GM12872 (cell line): ENCODE results near the gene NABP1.

Experiments used
- TF ChIP-seq, protein P1 (sequence below): IDR thresholded peaks from 3 replicates; pipeline ENCODE4 v1.5.1; 2011; ENCODE audit warnings: low read depth, mild to moderate bottlenecking, low read length, moderate library complexity; ENCODE audit not compliant: insufficient read depth

Gene NABP1

DNA sequence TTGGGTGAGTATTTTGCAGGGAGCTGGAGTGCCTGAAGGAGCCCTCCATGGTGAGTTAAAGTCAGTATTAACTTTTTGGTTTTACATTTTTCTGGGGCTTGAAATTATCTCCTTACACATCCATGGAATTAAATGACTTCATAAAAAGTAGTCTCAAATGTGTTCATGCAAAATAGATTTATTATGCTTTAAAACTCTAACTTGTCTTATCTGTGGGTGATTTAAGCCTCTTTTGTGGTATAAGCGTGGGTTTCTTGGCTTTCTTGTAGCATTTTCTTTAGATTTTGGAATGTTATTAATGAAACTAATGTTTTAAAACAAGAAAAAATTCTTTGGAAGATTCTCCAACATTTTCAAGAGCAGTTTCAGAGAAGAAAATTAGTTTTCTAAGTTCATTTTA is 27.8 kb downstream of the NABP1 start:
- TF ChIP-seq, protein P1, sequence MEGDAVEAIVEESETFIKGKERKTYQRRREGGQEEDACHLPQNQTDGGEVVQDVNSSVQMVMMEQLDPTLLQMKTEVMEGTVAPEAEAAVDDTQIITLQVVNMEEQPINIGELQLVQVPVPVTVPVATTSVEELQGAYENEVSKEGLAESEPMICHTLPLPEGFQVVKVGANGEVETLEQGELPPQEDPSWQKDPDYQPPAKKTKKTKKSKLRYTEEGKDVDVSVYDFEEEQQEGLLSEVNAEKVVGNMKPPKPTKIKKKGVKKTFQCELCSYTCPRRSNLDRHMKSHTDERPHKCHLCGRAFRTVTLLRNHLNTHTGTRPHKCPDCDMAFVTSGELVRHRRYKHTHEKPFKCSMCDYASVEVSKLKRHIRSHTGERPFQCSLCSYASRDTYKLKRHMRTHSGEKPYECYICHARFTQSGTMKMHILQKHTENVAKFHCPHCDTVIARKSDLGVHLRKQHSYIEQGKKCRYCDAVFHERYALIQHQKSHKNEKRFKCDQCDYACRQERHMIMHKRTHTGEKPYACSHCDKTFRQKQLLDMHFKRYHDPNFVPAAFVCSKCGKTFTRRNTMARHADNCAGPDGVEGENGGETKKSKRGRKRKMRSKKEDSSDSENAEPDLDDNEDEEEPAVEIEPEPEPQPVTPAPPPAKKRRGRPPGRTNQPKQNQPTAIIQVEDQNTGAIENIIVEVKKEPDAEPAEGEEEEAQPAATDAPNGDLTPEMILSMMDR = no peak

DNA sequence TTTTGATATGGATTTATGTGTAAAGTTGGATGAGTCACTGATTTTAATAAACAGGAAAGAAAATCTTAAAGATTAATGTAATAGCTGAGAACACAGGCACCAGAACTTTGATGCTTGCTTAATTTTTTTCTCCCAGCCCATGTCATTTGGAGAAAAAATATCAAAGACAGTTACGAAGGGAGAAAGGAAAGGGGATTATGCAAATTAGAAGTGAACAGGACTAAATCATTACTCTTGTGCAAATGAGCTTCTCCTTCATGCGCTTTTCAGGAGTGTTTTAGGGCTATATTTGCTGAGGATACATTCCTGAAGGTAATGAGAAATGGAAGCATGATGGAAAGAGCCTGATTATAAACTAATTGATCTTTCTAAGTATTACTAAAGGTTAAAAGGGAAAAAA is 28.9 kb downstream of the NABP1 start:
- TF ChIP-seq, protein P1 = no peak

DNA sequence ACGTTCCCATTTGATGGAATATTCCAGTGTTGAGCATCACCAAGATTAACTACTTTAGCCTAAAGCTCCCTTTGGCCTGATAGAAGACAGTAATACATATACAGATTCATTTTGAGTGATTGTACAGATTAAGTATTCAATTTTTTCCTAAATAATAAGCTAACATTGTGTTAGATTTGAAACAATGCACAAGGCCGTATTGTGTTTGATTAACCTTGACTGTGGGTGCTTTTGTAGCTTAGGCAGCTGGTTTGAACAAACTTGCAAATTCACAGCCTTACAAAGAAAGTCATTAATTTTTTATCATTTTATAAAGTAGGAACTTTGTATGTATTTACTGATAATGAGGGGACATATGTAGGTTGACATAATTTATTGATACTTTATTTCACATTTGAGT is 29.6 kb downstream of the NABP1 start:
- TF ChIP-seq, protein P1 = no peak

DNA sequence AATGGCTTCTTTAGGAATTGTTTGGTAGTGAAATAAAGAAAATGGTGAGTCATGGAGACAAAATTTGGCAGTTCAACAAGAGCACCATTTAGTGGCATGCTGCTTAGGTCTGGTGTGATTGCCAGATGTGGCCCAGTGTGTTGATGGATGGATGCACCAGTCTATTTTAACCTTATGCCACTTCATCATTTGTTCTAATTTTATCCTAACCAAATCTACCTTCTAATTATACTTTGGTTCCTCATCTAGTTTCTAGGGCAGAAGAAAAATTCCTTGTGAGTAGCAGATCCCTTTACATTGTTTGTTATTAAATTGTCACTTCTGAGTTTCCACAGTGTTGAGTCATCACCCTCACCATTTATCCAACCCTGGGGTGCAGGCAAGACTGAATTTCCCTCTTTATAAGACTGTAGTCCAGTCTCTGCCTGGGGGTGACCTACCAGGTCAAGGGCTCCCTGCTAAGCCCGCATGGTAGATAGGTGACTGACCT is 32.5 kb downstream of the NABP1 start:
- TF ChIP-seq, protein P1 = no peak

GRCh38 chr2:191711621-191712020 is 33.7 kb downstream of the NABP1 start:
- TF ChIP-seq, protein P1 = no peak

- TF ChIP-seq, protein P1 = 0 out of 3 replicates have a peak, but pooled peaks have one; percentile 6
Observed at GRCh38 chr2:191713837-191714236, 35.9 kb downstream of the NABP1 start.

GRCh38 chr2:191714925-191715324 is 37.0 kb downstream of the NABP1 start:
- TF ChIP-seq, protein P1 = no peak

DNA sequence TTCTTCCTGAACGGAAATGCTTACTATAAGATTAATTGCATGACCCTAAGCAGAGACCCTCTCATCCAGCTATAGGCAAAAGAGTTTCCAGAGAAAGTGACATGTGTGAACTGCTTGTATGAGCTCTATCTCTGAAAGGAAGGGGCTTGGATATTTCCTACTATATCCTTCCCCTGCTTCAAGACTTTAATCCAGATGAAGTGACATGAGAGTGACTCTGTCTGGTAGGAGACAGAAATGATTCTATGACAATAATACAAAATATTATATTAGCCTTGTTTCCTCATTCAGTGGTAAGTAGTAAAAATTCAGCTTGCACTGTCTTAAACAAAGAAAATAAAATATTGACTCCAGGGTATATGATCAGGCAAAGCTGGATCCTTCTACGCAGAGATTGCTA is 37.5 kb downstream of the NABP1 start:
- TF ChIP-seq, protein P1 = no peak
